DOHH2 (cell line): Measurements from ENCODE around the gene UXS1.

Source experiments
- H3F3A ChIP-seq: fragments of 200-600 bp; sonication (generic), shearing (Covaris generic); 2 replicates; pipeline ENCODE4 v1.6.0; 2016; ENCODE audit warnings: antibody characterized with exemption, mild to moderate bottlenecking; ENCODE audit not compliant: control insufficient read depth, insufficient read depth
- H3K27ac ChIP-seq: fragments of 200-600 bp; sonication (generic); 2 replicates; pipeline ENCODE4 v1.5.1; 2014; ENCODE audit warnings: low read depth, mild to moderate bottlenecking, low read length, moderate library complexity
- H3K27me3 ChIP-seq: fragments of 200-600 bp; sonication (generic); 2 replicates; pipeline ENCODE4 v1.6.1; 2014; ENCODE audit warnings: mild to moderate bottlenecking, low read length, mixed read lengths; ENCODE audit not compliant: control insufficient read depth
- H3K36me3 ChIP-seq: fragments of 200-600 bp; sonication (generic); 2 replicates; pipeline ENCODE4 v1.6.1; 2014; ENCODE audit warnings: mild to moderate bottlenecking, low read length, moderate library complexity, mixed read lengths; ENCODE audit not compliant: control insufficient read depth
- H3K4me1 ChIP-seq: fragments of 200-600 bp; sonication (generic); 2 replicates; pipeline ENCODE4 v1.6.1; 2014; ENCODE audit warnings: mild to moderate bottlenecking, low read length, mixed read lengths; ENCODE audit not compliant: control insufficient read depth
- H3K4me2 ChIP-seq: fragments of 200-600 bp; sonication (generic); 2 replicates; pipeline ENCODE4 v1.6.0; 2014; ENCODE audit warnings: mild to moderate bottlenecking, low read length, moderate library complexity
- H3K4me3 ChIP-seq: fragments of 200-600 bp; sonication (generic); 2 replicates; pipeline ENCODE4 v1.5.1; 2014; ENCODE audit warnings: mild to moderate bottlenecking, low read length, mixed read lengths
- H3K79me2 ChIP-seq: fragments of 200-600 bp; sonication (generic); 2 replicates; pipeline ENCODE4 v1.6.1; 2014; ENCODE audit warnings: mild to moderate bottlenecking, low read length, mixed read lengths; ENCODE audit not compliant: control insufficient read depth
- H3K9me2 ChIP-seq: fragments of 200-600 bp; sonication (generic); replicated peaks from 2 replicates; pipeline ENCODE4 v1.6.1; 2014; ENCODE audit warnings: mild to moderate bottlenecking, low read length, mixed read lengths; ENCODE audit not compliant: control insufficient read depth
- H3K9me3 ChIP-seq: fragments of 200-600 bp; sonication (generic); 2 replicates; pipeline ENCODE4 v1.6.1; 2014; ENCODE audit warnings: antibody characterized with exemption, low read length, mixed read lengths; ENCODE audit not compliant: control insufficient read depth, insufficient read depth
- H4K20me1 ChIP-seq: fragments of 200-600 bp; sonication (generic); 2 replicates; pipeline ENCODE4 v1.6.0; 2014; ENCODE audit warnings: low read depth, mild to moderate bottlenecking, antibody characterized with exemption, low read length, moderate library complexity; ENCODE audit not compliant: control insufficient read depth, insufficient read depth
- CTCF ChIP-seq: fragments of 200-600 bp; sonication (generic); IDR thresholded peaks from one replicate; pipeline ENCODE4 v1.5.1; 2014; ENCODE audit warnings: antibody characterized with exemption, mild to moderate bottlenecking, low read depth, low read length; ENCODE audit not compliant: poor library complexity, severe bottlenecking
- EZH2phosphoT487 ChIP-seq: fragments of 200-600 bp; sonication (generic); IDR thresholded peaks from 2 replicates; pipeline ENCODE4 v1.6.1; 2017; ENCODE audit warnings: borderline replicate concordance, mild to moderate bottlenecking, antibody characterized with exemption, low read length, moderate library complexity, mixed read lengths

The UXS1 gene

GRCh38 chr2:106115665-106116064 is 78.4 kb downstream of the UXS1 start:
- TF ChIP-seq EZH2phosphoT487 (no peak), CTCF (no peak)
- H3K27me3 ChIP-seq, result no peaks in the 10 kb centered on the region
- H3K9me2 ChIP-seq, result no peaks in the 10 kb centered on the region
- H4K20me1 ChIP-seq, result no peaks in the 10 kb centered on the region
- no peak overlapping the region for H3K4me3 ChIP-seq
- H3K27ac ChIP-seq, result no peak overlapping the region
- H3K4me2 ChIP-seq, result no peak overlapping the region
- H3K4me1 ChIP-seq, result no peaks in the 10 kb centered on the region
- no peaks in the 10 kb centered on the region for H3K9me3 ChIP-seq
- no peaks in the 10 kb centered on the region for H3K79me2 ChIP-seq
- no peaks in the 10 kb centered on the region; the same call in 1 of the 2 replicates for H3K36me3 ChIP-seq
- H3F3A ChIP-seq, result no peaks in the 10 kb centered on the region

GRCh38 chr2:106115250-106115649 is 78.9 kb downstream of the UXS1 start:
- Histone ChIP-seq H3K36me3 (no peaks in the 10 kb centered on the region), H3K4me2 (no peak overlapping the region), H3K27me3 (no peaks in the 10 kb centered on the region), H4K20me1 (no peaks in the 10 kb centered on the region), H3K79me2 (no peaks in the 10 kb centered on the region), H3K9me2 (no peaks in the 10 kb centered on the region), H3K9me3 (no peaks in the 10 kb centered on the region), H3K4me3 (no peak overlapping the region), H3K4me1 (no peaks in the 10 kb centered on the region), H3F3A (no peaks in the 10 kb centered on the region), H3K27ac (no peak overlapping the region)
- TF ChIP-seq EZH2phosphoT487 (no peak), CTCF (no peak)

GRCh38 chr2:106114166-106114565 is 79.9 kb downstream of the UXS1 start:
- H3K4me2 ChIP-seq, result no peak overlapping the region
- no peaks in the 10 kb centered on the region for H3K4me1 ChIP-seq
- H4K20me1 ChIP-seq, result no peaks in the 10 kb centered on the region
- no peak overlapping the region for H3K4me3 ChIP-seq
- no peaks in the 10 kb centered on the region for H3K36me3 ChIP-seq
- no peaks in the 10 kb centered on the region for H3K79me2 ChIP-seq
- H3K27ac ChIP-seq, result no peak overlapping the region
- no peaks in the 10 kb centered on the region for H3K9me3 ChIP-seq
- H3K9me2 ChIP-seq, result no peaks in the 10 kb centered on the region
- H3F3A ChIP-seq, result no peaks in the 10 kb centered on the region
- H3K27me3 ChIP-seq, result no peaks in the 10 kb centered on the region
- TF ChIP-seq CTCF (no peak), EZH2phosphoT487 (no peak)
